ENCODE measurements around the gene KSR2.

The KSR2 gene

GRCh38 chr12:117555889-117556288 is 412.9 kb downstream of the KSR2 start:
- no peaks in the 10 kb centered on the region for H3K4me1 ChIP-seq (ENCODE audit: control insufficient read depth, insufficient read depth, low read length)
- no CpG with 5 or more reads among the region's 5 CpGs for WGBS (ENCODE audit: insufficient coverage, insufficient read length)
- DNase-seq (ENCODE audit: low read depth, low spot score), result no peak
- no peak overlapping the region for H3K4me3 ChIP-seq (ENCODE audit: low read length)
- no peaks in the 10 kb centered on the region for H3K9me3 ChIP-seq (ENCODE audit: control insufficient read depth, insufficient read depth, low read length)
- H3K27ac ChIP-seq (ENCODE audit: low read length), result no peak overlapping the region
- no peaks in the 10 kb centered on the region for H3K36me3 ChIP-seq (ENCODE audit: control insufficient read depth, insufficient read depth, low read length)
- no peaks in the 10 kb centered on the region for H3K27me3 ChIP-seq (ENCODE audit: control insufficient read depth, insufficient read depth, low read length)

- WGBS (ENCODE audit: insufficient coverage, insufficient read length), result no CpG with 5 or more reads among the region's 5 CpGs
- Histone ChIP-seq H3K36me3 (ENCODE audit: control insufficient read depth, insufficient read depth, low read length) (no peaks in the 10 kb centered on the region), H3K27me3 (ENCODE audit: control insufficient read depth, insufficient read depth, low read length) (no peaks in the 10 kb centered on the region), H3K4me1 (ENCODE audit: control insufficient read depth, insufficient read depth, low read length) (no peaks in the 10 kb centered on the region), H3K4me3 (ENCODE audit: low read length) (no peak overlapping the region), H3K27ac (ENCODE audit: low read length) (no peak overlapping the region), H3K9me3 (ENCODE audit: control insufficient read depth, insufficient read depth, low read length) (no peaks in the 10 kb centered on the region)
- DNase-seq (ENCODE audit: low read depth, low spot score), result no peak
These were observed 415.8 kb downstream of the KSR2 start for GRCh38 chr12:117552971-117553370.

GRCh38 chr12:117551665-117552064 is 417.1 kb downstream of the KSR2 start:
- Histone ChIP-seq H3K4me3 (ENCODE audit: low read length) (no peak overlapping the region), H3K27me3 (ENCODE audit: control insufficient read depth, insufficient read depth, low read length) (no peaks in the 10 kb centered on the region), H3K4me1 (ENCODE audit: control insufficient read depth, insufficient read depth, low read length) (no peaks in the 10 kb centered on the region), H3K36me3 (ENCODE audit: control insufficient read depth, insufficient read depth, low read length) (no peaks in the 10 kb centered on the region), H3K27ac (ENCODE audit: low read length) (no peak overlapping the region), H3K9me3 (ENCODE audit: control insufficient read depth, insufficient read depth, low read length) (no peaks in the 10 kb centered on the region)
- DNase-seq (ENCODE audit: low read depth, low spot score), result no peak
- WGBS (ENCODE audit: insufficient coverage, insufficient read length), result no CpG with 5 or more reads among the region's 4 CpGs

GRCh38 chr12:117547209-117547608 is 421.6 kb downstream of the KSR2 start:
- Histone ChIP-seq H3K4me3 (ENCODE audit: low read length) (no peak overlapping the region), H3K9me3 (ENCODE audit: control insufficient read depth, insufficient read depth, low read length) (no peaks in the 10 kb centered on the region), H3K36me3 (ENCODE audit: control insufficient read depth, insufficient read depth, low read length) (no peaks in the 10 kb centered on the region), H3K27ac (ENCODE audit: low read length) (no peak overlapping the region), H3K27me3 (ENCODE audit: control insufficient read depth, insufficient read depth, low read length) (no peaks in the 10 kb centered on the region), H3K4me1 (ENCODE audit: control insufficient read depth, insufficient read depth, low read length) (no peaks in the 10 kb centered on the region)
- no peak for DNase-seq (ENCODE audit: low read depth, low spot score)

GRCh38 chr12:117545216-117545615 is 423.6 kb downstream of the KSR2 start:
- Histone ChIP-seq H3K27me3 (ENCODE audit: control insufficient read depth, insufficient read depth, low read length) (no peaks in the 10 kb centered on the region), H3K4me1 (ENCODE audit: control insufficient read depth, insufficient read depth, low read length) (no peaks in the 10 kb centered on the region), H3K36me3 (ENCODE audit: control insufficient read depth, insufficient read depth, low read length) (no peaks in the 10 kb centered on the region), H3K27ac (ENCODE audit: low read length) (no peak overlapping the region), H3K4me3 (ENCODE audit: low read length) (no peak overlapping the region), H3K9me3 (ENCODE audit: control insufficient read depth, insufficient read depth, low read length) (no peaks in the 10 kb centered on the region)
- WGBS (ENCODE audit: insufficient coverage, insufficient read length), result no CpG with 5 or more reads among the region's 3 CpGs
- no peak for DNase-seq (ENCODE audit: low read depth, low spot score)

- no peak for DNase-seq (ENCODE audit: low read depth, low spot score)
- Histone ChIP-seq H3K4me1 (ENCODE audit: control insufficient read depth, insufficient read depth, low read length) (no peaks in the 10 kb centered on the region; the same call in 1 of the 2 replicates), H3K27ac (ENCODE audit: low read length) (no peak overlapping the region), H3K4me3 (ENCODE audit: low read length) (no peak overlapping the region), H3K27me3 (ENCODE audit: control insufficient read depth, insufficient read depth, low read length) (no peaks in the 10 kb centered on the region), H3K9me3 (ENCODE audit: control insufficient read depth, insufficient read depth, low read length) (no peaks in the 10 kb centered on the region), H3K36me3 (ENCODE audit: control insufficient read depth, insufficient read depth, low read length) (no peaks in the 10 kb centered on the region)
- WGBS (ENCODE audit: insufficient coverage, insufficient read length), result no CpG with 5 or more reads among the region's 5 CpGs
These were observed 428.8 kb downstream of the KSR2 start for GRCh38 chr12:117540011-117540410.

GRCh38 chr12:117538926-117539325 is 429.9 kb downstream of the KSR2 start:
- Histone ChIP-seq H3K9me3 (ENCODE audit: control insufficient read depth, insufficient read depth, low read length) (no peaks in the 10 kb centered on the region), H3K27me3 (ENCODE audit: control insufficient read depth, insufficient read depth, low read length) (no peaks in the 10 kb centered on the region), H3K4me3 (ENCODE audit: low read length) (no peak overlapping the region), H3K4me1 (ENCODE audit: control insufficient read depth, insufficient read depth, low read length) (no peaks in the 10 kb centered on the region; the same call in 1 of the 2 replicates), H3K36me3 (ENCODE audit: control insufficient read depth, insufficient read depth, low read length) (no peaks in the 10 kb centered on the region), H3K27ac (ENCODE audit: low read length) (no peak overlapping the region)
- WGBS (ENCODE audit: insufficient coverage, insufficient read length), result no CpG with 5 or more reads among the region's 1 CpG
- no peak for DNase-seq (ENCODE audit: low read depth, low spot score)

- no peak for DNase-seq (ENCODE audit: low read depth, low spot score)
- WGBS (ENCODE audit: insufficient coverage, insufficient read length), result no CpG with 5 or more reads among the region's 8 CpGs
- H3K27ac ChIP-seq (ENCODE audit: low read length), result no peak overlapping the region
- H3K9me3 ChIP-seq (ENCODE audit: control insufficient read depth, insufficient read depth, low read length), result no peaks in the 10 kb centered on the region
- H3K36me3 ChIP-seq (ENCODE audit: control insufficient read depth, insufficient read depth, low read length), result no peaks in the 10 kb centered on the region
- no peaks in the 10 kb centered on the region; the same call in 1 of the 2 replicates for H3K4me1 ChIP-seq (ENCODE audit: control insufficient read depth, insufficient read depth, low read length)
- no peak overlapping the region for H3K4me3 ChIP-seq (ENCODE audit: low read length)
- no peaks in the 10 kb centered on the region for H3K27me3 ChIP-seq (ENCODE audit: control insufficient read depth, insufficient read depth, low read length)
These were observed 430.6 kb downstream of the KSR2 start for GRCh38 chr12:117538032-117538690.

GRCh38 chr12:117533687-117534086 is 435.1 kb downstream of the KSR2 start:
- no peak for DNase-seq (ENCODE audit: low read depth, low spot score)
- Histone ChIP-seq H3K4me1 (ENCODE audit: control insufficient read depth, insufficient read depth, low read length) (no peaks in the 10 kb centered on the region), H3K27me3 (ENCODE audit: control insufficient read depth, insufficient read depth, low read length) (no peaks in the 10 kb centered on the region), H3K36me3 (ENCODE audit: control insufficient read depth, insufficient read depth, low read length) (no peaks in the 10 kb centered on the region), H3K4me3 (ENCODE audit: low read length) (no peak overlapping the region), H3K27ac (ENCODE audit: low read length) (no peak overlapping the region), H3K9me3 (ENCODE audit: control insufficient read depth, insufficient read depth, low read length) (no peaks in the 10 kb centered on the region)
- WGBS (ENCODE audit: insufficient coverage, insufficient read length), result no CpG with 5 or more reads among the region's 6 CpGs

- no peak overlapping the region for H3K4me3 ChIP-seq (ENCODE audit: low read length)
- no peaks in the 10 kb centered on the region; the same call in 1 of the 2 replicates for H3K4me1 ChIP-seq (ENCODE audit: control insufficient read depth, insufficient read depth, low read length)
These were observed 438.0 kb downstream of the KSR2 start for GRCh38 chr12:117530796-117531195.

GRCh38 chr12:117528538-117528937 is 440.3 kb downstream of the KSR2 start:
- DNase-seq (ENCODE audit: low read depth, low spot score), result no peak
- H3K4me1 ChIP-seq (ENCODE audit: control insufficient read depth, insufficient read depth, low read length), result no peaks in the 10 kb centered on the region; the same call in 1 of the 2 replicates
- no peaks in the 10 kb centered on the region for H3K27me3 ChIP-seq (ENCODE audit: control insufficient read depth, insufficient read depth, low read length)
- H3K36me3 ChIP-seq (ENCODE audit: control insufficient read depth, insufficient read depth, low read length), result no peaks in the 10 kb centered on the region
- H3K27ac ChIP-seq (ENCODE audit: low read length), result no peak overlapping the region
- H3K9me3 ChIP-seq (ENCODE audit: control insufficient read depth, insufficient read depth, low read length), result no peaks in the 10 kb centered on the region
- no peak overlapping the region for H3K4me3 ChIP-seq (ENCODE audit: low read length)
- no CpG with 5 or more reads among the region's 7 CpGs for WGBS (ENCODE audit: insufficient coverage, insufficient read length)

More at GRCh38 chr12:117530796-117531195, 438.0 kb downstream of the KSR2 start:
- no peaks in the 10 kb centered on the region for H3K27me3 ChIP-seq (ENCODE audit: control insufficient read depth, insufficient read depth, low read length)
- no peak overlapping the region for H3K27ac ChIP-seq (ENCODE audit: low read length)
- WGBS (ENCODE audit: insufficient coverage, insufficient read length), result no CpG with 5 or more reads among the region's 10 CpGs
- no peaks in the 10 kb centered on the region for H3K36me3 ChIP-seq (ENCODE audit: control insufficient read depth, insufficient read depth, low read length)
- no peaks in the 10 kb centered on the region for H3K9me3 ChIP-seq (ENCODE audit: control insufficient read depth, insufficient read depth, low read length)
- no peak for DNase-seq (ENCODE audit: low read depth, low spot score)

Measured in iPS DF 6.9 (cell line).